Inflammatory macrophage treated with lipopolysaccharide for 1 hour (primary cell): ENCODE results near the gene INHBB.

Experiments used
- DNase-seq, 2 donors: peaks; one replicate each; pipeline ENCODE4 v3.0.0-alpha.2; 2020 to 2022

Gene INHBB

GRCh38 chr2:120358734-120359465, 13.0 kb downstream of the INHBB start:
- no peak for DNase-seq

DNA sequence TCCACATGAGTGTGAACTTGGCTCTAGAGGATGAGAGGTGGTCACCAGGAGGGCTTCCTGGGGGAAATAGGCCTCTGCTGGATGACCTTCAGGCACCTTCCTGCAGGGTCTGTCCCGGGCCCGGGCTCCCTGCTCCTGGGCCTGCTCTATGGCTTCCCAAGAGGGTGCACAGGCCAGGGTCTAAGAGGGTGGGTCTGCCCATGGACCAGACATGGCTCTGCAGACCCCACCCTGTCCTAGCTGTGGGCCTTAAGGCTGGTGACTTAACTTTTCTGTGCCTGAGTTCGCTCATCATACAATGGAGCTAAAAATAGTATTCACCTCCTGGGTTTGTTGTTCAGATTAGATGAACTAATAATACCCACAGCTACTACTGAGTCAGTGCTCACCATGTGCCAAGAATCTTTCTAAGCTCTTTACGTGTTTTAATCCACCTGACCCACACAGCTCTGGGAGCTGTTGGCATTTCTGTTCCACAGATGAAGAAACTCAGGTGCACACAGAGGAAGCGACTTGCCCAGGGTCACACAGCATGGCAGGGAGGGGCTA, 14.4 kb downstream of the INHBB start:
- no peak for DNase-seq

DNA sequence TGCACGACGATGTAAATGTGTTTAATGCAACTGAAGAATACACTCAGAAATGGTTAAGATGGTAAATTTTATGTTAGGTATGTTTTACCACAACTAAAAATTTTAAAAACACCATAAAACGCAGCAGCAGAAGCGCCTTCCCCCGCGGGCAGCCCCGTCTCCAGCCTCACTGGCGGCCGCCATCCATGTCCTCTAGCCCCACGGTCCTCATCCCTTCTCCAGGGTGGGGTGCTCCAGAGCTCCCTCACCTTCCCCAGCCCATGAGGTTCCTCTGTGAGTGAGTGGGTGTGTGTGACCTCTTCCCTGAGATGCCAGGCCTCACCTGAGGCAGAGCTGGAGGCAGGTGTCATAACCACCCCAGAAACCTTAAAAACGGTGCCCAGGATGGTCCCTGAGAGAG, 17.0 kb downstream of the INHBB start:
- DNase-seq, result no peak

DNA sequence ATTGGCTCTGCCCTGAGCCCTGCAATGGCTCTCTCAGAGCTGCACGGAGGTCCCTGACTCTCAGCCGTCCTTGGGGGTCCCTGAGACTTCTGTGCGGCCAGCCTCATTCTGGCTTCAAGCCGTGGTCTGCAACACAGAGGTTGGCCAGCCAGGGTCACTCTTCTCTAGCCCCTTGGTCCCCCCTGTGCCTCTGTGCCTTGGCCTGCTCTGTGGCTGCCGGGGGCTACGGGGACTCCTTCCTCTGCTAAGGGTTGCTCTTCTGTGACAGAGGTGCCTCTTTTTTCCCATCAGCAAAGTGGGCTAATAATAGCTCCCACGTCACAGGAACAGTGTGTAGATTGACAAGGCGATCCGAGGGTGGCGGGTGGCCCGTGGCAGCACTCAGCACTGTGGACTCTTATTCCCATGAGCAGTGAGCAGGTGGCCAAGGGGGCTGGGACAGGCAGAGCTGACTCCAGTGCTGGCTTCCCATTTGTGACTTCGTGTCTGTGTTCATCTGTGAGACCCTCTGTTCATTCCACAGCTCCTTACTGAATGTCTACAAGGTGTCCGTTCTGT, 19.4 kb downstream of the INHBB start:
- DNase-seq, result no peak

DNA sequence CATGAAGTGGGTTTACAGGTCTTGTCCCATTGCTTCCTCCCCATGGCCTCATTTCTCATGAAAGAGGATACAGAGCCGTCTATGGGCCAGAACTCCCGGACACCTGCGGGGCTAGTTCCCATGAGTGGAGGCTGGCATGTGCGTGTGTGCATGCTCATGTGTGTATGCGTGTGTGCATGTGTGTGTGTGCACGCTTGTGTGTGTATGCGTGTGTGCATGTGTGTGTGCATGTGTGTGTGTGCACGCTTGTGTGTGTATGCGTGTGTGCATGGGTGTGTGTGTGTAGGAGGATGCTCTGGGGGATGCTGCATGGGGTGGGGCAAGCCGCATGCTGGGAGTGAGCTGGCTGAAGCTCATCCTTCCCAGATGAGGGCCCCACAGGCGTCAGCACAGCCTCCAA, 20.8 kb downstream of the INHBB start:
- no peak for DNase-seq

- no peak for DNase-seq
Observed at GRCh38 chr2:120367221-120367620, 21.3 kb downstream of the INHBB start.

DNA sequence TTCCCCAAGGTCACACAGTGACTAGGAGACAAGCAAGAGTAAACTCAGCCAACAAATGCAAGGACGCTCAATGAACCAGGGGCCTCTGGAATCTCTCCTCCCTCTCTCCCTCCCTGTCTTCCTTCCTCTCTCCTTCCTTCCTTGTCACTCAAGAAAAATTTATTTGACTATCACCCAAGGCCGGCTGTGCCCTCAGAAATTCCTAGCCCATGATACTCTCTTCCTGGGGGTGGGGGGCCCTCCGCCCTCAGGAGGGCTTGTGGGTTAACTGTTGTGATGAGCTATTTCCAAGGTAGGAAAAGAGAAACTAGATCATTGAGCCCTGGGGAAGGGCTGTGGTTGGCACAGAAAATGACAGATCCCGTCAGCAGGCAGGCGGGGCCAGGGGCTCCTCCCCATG, 21.7 kb downstream of the INHBB start:
- DNase-seq, result no peak

DNA sequence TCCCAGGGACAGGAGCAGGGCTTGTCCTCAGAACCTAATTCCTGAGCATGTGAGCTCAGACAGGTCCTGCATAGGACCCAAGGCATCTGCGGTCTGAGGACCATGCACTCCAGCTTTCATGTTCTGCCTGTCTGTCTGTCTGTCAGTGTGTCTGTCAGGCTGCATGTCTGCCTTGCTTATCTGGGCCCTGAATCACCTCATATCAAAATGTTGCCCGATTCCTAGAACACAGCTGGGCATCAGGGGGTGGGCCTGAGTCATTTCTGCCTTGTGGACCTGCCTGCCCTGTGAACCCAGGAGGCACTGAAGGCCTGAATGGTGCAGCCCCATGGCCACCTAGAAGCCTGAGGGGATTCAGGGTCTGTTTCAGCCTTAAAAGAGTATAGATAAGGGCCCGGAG, 22.1 kb downstream of the INHBB start:
- no peak for DNase-seq

- no peak for DNase-seq
Observed at GRCh38 chr2:120369250-120369649, 23.3 kb downstream of the INHBB start.

DNA sequence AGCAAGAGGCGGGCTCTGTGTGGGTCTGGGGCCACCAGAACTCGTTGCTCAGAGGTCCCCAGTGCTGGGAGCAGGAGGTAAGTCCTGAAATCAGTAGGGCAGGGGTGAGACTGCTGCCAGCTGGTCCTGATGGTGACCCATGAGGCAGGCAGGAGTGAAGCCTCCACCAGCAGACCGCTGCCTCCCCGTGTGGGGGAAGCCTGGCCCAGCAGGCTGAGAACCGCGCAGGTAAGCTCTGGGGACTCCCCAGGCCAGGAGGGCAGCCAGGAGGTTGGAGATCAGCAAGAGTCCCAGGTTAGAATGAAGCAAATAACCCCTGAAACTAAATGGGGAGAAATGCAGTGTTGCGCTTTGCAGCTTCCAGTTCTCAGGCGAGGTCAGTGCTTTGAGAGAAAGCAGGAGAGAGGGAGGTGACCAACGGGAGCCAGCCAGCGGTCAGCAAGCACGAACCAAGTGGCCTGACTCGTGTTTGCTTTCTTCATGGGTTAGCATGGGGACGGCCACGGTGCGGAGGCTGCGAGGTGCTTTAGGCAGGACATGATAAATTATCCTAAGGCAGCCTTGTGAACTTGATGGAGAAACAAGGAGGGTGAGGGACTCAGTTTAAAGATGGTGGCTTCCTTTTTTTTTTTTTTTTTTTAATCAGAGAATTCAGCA, 26.2 kb downstream of the INHBB start:
- DNase-seq, result no peak

GRCh38 chr2:120372816-120373215, 26.9 kb downstream of the INHBB start:
- no peak for DNase-seq

DNA sequence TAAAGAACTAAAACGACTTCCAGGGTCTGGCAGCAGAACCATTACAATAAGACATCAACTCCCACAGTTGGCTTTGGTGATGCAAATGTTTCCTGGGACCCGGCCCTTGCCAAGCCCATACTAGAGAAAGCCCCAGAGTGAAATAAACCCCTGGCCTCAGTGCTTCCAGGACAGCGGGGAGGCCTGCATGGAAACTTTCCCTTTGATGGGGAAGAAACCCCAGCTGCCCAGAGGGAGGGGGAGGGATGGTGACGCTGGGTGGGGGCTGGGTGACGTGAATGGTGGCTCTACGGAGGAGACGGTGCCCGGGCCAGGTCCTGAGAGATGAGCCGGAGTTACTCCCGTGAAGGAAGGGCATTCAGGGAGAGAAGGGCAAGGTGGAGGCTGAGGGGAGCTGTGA, 27.5 kb downstream of the INHBB start:
- no peak for DNase-seq

DNA sequence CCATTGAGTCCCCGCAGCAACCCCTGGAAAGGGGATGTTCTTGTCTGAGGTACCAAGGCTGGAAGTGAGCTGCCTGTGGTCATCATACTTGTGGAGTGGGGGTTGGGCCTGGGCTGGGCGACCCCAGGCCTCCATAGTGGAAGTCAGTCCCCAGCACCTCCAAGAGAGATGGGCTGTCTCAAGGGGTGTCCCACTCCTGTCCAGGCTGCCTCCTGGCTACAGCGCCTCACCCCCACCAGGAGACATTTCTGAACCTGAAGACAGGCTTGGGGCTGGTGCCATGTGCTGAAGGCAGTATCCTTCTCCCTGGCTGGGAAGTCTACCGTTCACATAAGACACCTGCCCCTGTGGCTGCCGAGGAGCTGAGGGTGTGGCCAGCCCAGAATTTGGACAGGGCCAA, 28.9 kb downstream of the INHBB start:
- DNase-seq, result no peak

GRCh38 chr2:120375251-120376020, 29.5 kb downstream of the INHBB start:
- DNase-seq, result no peak

DNA sequence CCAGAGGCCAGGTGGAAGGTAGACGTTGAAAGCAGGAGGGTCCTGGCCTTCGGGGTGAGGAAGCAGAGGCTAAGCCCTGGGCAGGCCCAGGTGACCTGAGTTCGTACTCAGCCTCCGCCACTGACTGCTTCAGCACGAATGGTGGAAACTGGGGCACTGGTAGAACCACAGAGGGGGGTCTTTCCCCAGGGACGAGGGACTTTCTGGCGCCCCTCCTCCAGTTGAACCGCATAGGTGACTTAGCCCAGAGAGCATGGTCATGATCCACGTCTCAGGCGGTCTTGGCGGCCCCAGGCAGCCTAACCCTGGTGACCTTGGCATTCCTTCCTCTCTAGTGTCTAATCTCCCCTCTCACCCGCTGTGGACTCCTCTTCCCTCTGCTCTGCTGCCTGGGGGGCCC, 30.2 kb downstream of the INHBB start:
- DNase-seq, result no peak

DNA sequence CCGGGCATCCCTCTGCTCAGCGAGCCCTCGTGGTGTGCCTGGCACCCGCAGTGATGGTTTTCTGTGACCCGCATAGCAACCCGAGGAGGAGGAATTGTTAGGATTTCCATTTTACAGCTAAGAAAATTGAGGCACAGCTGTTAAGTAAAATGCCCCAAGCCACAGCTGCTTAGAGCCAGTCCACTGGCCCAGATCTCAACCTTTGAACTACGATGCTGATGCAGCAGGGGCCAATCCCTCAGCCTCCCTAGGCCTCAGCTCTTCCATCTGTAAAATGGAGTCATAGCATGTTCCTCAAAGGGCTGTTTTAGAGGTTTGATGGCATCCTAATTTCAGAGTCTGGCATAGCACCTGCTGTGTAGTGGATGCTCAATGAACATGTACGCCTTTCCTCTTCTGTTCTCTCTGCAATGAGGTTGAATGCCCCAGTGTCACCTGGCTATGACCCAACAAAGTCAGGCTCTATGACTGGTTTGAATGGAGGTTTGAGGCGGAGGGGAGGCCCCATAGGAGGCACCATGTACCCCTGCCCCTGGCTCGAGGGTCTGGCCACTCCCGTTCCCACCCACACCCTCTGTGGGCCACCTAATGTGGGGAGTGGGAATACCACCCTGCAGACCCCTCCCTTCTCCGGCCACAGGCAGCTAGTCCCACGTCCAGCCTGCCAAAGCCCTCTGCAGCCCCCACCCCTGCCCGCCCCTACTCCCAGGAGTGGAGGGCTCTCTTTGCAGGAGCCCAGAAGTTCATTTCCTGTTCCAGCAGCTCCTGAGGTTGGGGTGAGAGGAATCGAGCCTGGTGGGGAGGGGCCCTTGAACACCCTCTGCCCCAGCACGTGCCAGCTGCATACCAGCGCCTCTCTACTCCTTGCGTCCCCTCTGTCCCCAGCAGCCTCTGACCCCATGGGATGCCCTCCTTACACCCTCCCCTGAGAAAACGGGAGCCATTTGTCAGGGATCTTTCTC, 31.0 kb downstream of the INHBB start:
- DNase-seq, result no peak

DNA sequence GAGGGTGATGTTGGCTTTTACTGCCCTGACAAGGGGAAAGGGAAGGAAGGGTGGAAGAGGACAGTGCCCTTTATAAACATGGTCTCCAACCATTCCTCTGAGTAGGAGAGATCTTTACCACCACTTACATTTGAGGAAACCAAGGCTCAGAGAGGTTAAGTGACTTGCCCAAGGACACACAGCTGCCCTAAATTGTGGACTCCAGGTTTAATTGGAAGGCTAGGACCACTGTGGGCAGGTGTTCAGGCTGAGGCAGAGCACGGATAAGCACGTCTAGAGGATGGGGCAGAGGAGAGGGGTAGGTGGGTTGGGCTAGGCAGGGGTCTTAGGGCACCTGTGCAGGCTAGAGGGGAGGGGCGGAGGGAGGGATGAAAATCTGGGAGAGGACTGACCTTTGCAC, 32.7 kb downstream of the INHBB start:
- no peak for DNase-seq

DNA sequence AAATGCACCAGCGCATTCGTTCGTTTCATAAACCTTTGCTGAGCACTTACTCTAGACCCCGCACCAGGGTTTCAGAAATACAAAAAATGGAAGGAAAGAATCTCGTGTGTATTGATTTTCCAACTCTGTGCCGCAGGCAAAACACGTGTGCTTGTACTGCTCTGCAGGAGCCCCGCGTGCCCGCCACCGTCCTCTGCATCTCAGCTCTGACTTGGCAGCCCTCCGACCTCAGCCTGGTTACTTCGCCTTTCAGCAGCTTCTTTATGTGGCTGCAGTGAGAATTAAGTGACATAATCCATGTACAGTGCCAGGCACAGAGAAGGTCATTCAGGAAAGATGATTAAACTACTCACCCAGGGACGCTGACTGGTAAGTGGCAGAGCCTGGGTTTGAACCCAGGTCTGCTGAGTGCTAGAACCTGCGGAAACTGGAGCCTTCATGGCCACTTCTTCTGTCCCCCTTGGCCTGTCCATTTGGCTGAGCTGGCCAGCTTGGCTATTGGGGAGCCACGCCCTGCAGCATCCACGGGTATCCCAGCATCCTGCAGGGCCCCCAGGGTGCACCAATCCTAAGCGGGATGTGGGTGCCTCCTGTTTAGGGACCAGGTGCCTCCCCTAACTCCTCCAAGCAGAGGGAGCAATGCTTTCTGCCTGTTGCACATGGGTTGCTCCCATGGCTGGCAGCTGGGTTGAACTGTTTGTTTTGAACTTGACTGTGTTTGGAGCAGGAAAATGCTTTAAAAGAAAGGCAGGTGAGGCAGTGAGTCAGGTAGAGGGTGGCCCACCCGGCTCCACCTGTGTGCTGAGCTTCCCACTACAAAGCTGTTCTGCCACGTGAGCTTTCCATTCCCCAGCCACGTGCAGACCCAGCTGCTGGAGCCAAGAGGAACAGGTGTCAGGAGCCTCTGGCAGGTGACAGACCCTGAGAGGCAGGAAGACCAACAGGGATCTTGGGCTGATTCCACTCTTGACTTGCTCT, 34.3 kb downstream of the INHBB start:
- DNase-seq, result no peak

DNA sequence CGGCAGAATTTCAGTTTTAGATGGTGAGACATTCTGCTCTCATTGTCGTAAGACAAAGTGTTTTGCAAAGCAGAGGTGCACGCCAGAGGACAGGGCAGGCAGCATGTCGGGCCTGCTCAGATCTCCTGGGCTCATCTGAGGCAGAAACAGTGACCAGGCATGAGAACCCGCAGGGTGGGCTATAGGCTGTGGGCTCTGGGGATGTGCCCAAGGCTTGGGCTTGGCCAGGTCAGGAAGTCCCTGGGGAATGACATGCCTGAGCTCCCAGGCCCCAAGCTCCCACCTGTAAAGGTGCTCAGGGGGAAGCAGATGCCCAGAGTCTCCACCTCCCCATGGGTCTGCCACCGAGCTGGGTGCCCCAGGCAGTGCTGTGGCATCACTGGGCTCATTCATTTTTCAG, 35.3 kb downstream of the INHBB start:
- no peak for DNase-seq

GRCh38 chr2:120381661-120382060, 35.7 kb downstream of the INHBB start:
- DNase-seq, result no peak

GRCh38 chr2:120382541-120383144, 36.7 kb downstream of the INHBB start:
- no peak for DNase-seq
